Natural killer cell (primary cell): ENCODE results near the gene LRP4. TPM values are rescaled to one million over a fixed set of nuclear protein-coding genes. Genes with fewer than 3 reads are reported as not detected.

Experiments used
- ATAC-seq, 3 donors: fragments of 150-1000 bp in 2 of 3; fragments of 200-7000 bp in 1 of 3; cut with Tn5 transposase; 1 replicate in 1 of 3; 2 replicates in 2 of 3; pipeline ENCODE4 v1.10.0; 2021; ENCODE audit warnings: mild to moderate bottlenecking in 2 of 3, moderate library complexity in 2 of 3
- DNase-seq, 2 donors: peaks; one replicate each; pipeline versions ENCODE4 v3.0.0 to v3.0.0-alpha.2; 2013 to 2021; ENCODE audit warnings: mixed read lengths in 1 of 2
- H3K27ac ChIP-seq: one replicate; pipeline ENCODE4 v1.5.1; 2013; ENCODE audit warnings: mild to moderate bottlenecking, low read length
- H3K27me3 ChIP-seq: one replicate; pipeline ENCODE4 v1.6.1; 2013; ENCODE audit warnings: low read length; ENCODE audit not compliant: control insufficient read depth, insufficient read depth
- H3K36me3 ChIP-seq: one replicate; pipeline ENCODE4 v1.6.1; 2013; ENCODE audit warnings: low read length; ENCODE audit not compliant: control insufficient read depth, insufficient read depth
- H3K4me1 ChIP-seq: one replicate; pipeline ENCODE4 v1.6.1; 2013; ENCODE audit warnings: low read length; ENCODE audit not compliant: control insufficient read depth, insufficient read depth
- H3K4me3 ChIP-seq: one replicate; pipeline ENCODE4 v1.5.1; 2013; ENCODE audit warnings: low read length
- H3K9me3 ChIP-seq: one replicate; pipeline ENCODE4 v1.6.1; 2013; ENCODE audit warnings: low read length; ENCODE audit not compliant: control insufficient read depth, insufficient read depth
- H3K27ac Mint-ChIP-seq, 2 donors: one replicate each; pipeline ENCODE4 v1.8.0; 2022; ENCODE audit warnings: mild to moderate bottlenecking in 2 of 2, mixed read lengths in 2 of 2, moderate library complexity in 1 of 2
- H3K27me3 Mint-ChIP-seq, 2 donors: one replicate each; pipeline ENCODE4 v1.8.0; 2022; ENCODE audit warnings: low read depth in 2 of 2, mixed read lengths in 2 of 2
- H3K36me3 Mint-ChIP-seq: one replicate; pipeline ENCODE4 v1.8.0; 2022; ENCODE audit warnings: mixed read lengths
- H3K4me1 Mint-ChIP-seq, 2 donors: one replicate each; pipeline ENCODE4 v1.8.0; 2022; ENCODE audit warnings: mixed read lengths in 2 of 2
- H3K4me3 Mint-ChIP-seq: one replicate; pipeline ENCODE4 v1.8.0; 2022; ENCODE audit warnings: mild to moderate bottlenecking, moderate library complexity, mixed read lengths
- H3K9me3 Mint-ChIP-seq, 2 donors: one replicate each; pipeline ENCODE4 v1.8.0; 2022; ENCODE audit warnings: mixed read lengths in 2 of 2
- CTCF ChIP-seq: fragments of 200-600 bp; IDR thresholded peaks from one replicate; pipeline ENCODE4 v1.8.0; 2022; ENCODE audit warnings: antibody characterized with exemption
- WGBS: methylation state at CpG from one replicate; pipeline ENCODE4 v1.1.7; 2013; ENCODE audit warnings: missing lambda C conversion rate; ENCODE audit not compliant: insufficient coverage; 5-methylcytosine and 5-hydroxymethylcytosine counted together
- intact Hi-C: fragments of 100-400 bp; cut with micrococcal nuclease; formaldehyde crosslinking; loops from one replicate; pipeline ENCODE4 v1.14.2; 2022
- total RNA-seq, 4 donors: library from RNA; stranded (reverse); fragments of 120-200 nt in 1 of 4; gene quantifications; one replicate each; pipeline versions ENCODE4 v1.2.3 to v1.2.4, GENCODE V29; 2013 to 2022

Gene LRP4
- total RNA-seq, 3 donors from 2014 or later (not counting 1 experiment from before 2014, with no cell fraction given) = not detected

DNA sequence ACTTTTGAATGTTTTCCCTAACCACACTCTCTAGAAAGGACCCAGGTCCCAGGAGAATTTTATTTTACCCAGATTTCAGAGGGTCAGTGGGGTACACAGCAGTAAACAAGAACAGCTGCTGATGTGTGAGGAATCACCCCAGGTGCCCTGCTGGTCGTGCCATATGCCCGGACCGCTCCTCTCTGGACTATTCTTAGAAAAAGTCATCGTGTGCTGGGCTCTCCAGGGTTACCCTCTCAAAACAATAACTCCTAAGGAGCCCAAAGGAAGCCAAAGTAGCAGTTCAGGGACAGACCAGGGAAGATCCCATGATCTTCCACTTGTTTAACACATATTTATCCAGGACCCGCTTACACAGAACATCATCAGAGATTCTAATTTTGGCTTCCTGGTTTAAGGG, 29.7 kb downstream of the LRP4 start:
- H3K36me3 ChIP-seq = no peaks in the 10 kb centered on the region
- Mint-ChIP-seq H3K27ac (no peak overlapping the region), H3K4me1 (no peaks in the 10 kb centered on the region), H3K27me3 (peaks cover 7 to 19% of the 10 kb centered on the region in 2 donors), H3K9me3 (no peaks in the 10 kb centered on the region), H3K36me3 (no peaks in the 10 kb centered on the region), H3K4me3 (no peak overlapping the region)
- no peak overlapping the region for H3K4me3 ChIP-seq
- H3K9me3 ChIP-seq = no peaks in the 10 kb centered on the region
- ATAC-seq (no peak), DNase-seq (no peak)
- 90% methylated on average over 5 of the region's 5 CpGs for WGBS
- no peaks in the 10 kb centered on the region for H3K4me1 ChIP-seq
- H3K27ac ChIP-seq = no peak overlapping the region
- intact Hi-C loops = loop anchor here (1.0 to 5.0 kb wide), 4 partner anchors 265 to 964 kb away; no protein-coding TSS in a partner anchor
- no peaks in the 10 kb centered on the region for H3K27me3 ChIP-seq
- TF ChIP-seq CTCF = no peak

GRCh38 chr11:46886211-46886610, 32.1 kb downstream of the LRP4 start:
- no peak for ATAC-seq
- Histone ChIP-seq H3K4me3 (no peak overlapping the region), H3K27me3 (no peaks in the 10 kb centered on the region), H3K27ac (no peak overlapping the region), H3K9me3 (no peaks in the 10 kb centered on the region), H3K4me1 (no peaks in the 10 kb centered on the region), H3K36me3 (no peaks in the 10 kb centered on the region)
- Mint-ChIP-seq H3K9me3 (no peaks in the 10 kb centered on the region), H3K36me3 (no peaks in the 10 kb centered on the region), H3K4me1 (no peaks in the 10 kb centered on the region), H3K27ac (no peak overlapping the region), H3K27me3 (peaks cover 7 to 19% of the 10 kb centered on the region in 2 donors), H3K4me3 (no peak overlapping the region)
- no peak for DNase-seq
- WGBS = 91% methylated on average over 11 of the region's 11 CpGs
- intact Hi-C loops = loop anchor here (5.0 kb wide), 1 partner anchor 966 kb away; no protein-coding TSS in a partner anchor
- TF ChIP-seq CTCF = no peak

- Mint-ChIP-seq H3K27me3 (no peaks in the 10 kb centered on the region), H3K4me1 (no peaks in the 10 kb centered on the region), H3K27ac (no peak overlapping the region), H3K9me3 (no peaks in the 10 kb centered on the region), H3K4me3 (no peak overlapping the region), H3K36me3 (no peaks in the 10 kb centered on the region)
- no peak overlapping the region for H3K4me3 ChIP-seq
- ATAC-seq = no peak
- H3K27ac ChIP-seq = no peak overlapping the region
- TF ChIP-seq CTCF = no peak
- no peaks in the 10 kb centered on the region for H3K9me3 ChIP-seq
- H3K27me3 ChIP-seq = no peaks in the 10 kb centered on the region
- no peaks in the 10 kb centered on the region for H3K4me1 ChIP-seq
- no peak for DNase-seq
- H3K36me3 ChIP-seq = no peaks in the 10 kb centered on the region
- 96% methylated on average over 9 of the region's 10 CpGs for WGBS
- intact Hi-C loops = no loop called here
Observed at GRCh38 chr11:46879056-46879585, 39.2 kb downstream of the LRP4 start.

- Histone ChIP-seq H3K9me3 (no peaks in the 10 kb centered on the region), H3K27me3 (no peaks in the 10 kb centered on the region), H3K4me3 (no peak overlapping the region), H3K4me1 (no peaks in the 10 kb centered on the region), H3K36me3 (no peaks in the 10 kb centered on the region), H3K27ac (no peak overlapping the region)
- WGBS = 100% methylated on average over 1 of the region's 1 CpG
- DNase-seq (no peak), ATAC-seq (no peak)
- H3K9me3 Mint-ChIP-seq = no peaks in the 10 kb centered on the region
- no peaks in the 10 kb centered on the region for H3K4me1 Mint-ChIP-seq
- H3K4me3 Mint-ChIP-seq = no peak overlapping the region
- intact Hi-C loops = no loop called here
- H3K36me3 Mint-ChIP-seq = no peaks in the 10 kb centered on the region
- TF ChIP-seq CTCF = no peak
- H3K27me3 Mint-ChIP-seq = peaks cover 5 to 7% of the 10 kb centered on the region in 2 donors
- no peak overlapping the region for H3K27ac Mint-ChIP-seq
Observed at GRCh38 chr11:46877580-46877979, 40.8 kb downstream of the LRP4 start.
